OCI-LY3 (cell line): ENCODE measurements around the gene SLC38A7.
"Not testable (repeated sequence)": the region's sequence is repeated elsewhere in the genome, so short reads cannot be mapped to it uniquely, and the experiment has no call there.

Experiments used
- CTCF ChIP-seq: fragments of 200-600, 300-600 bp; sonication (generic); IDR thresholded peaks from 2 replicates; pipeline ENCODE4 v1.5.1; 2014; ENCODE audit warnings: antibody characterized with exemption, low read length, low read depth
- EZH2phosphoT487 ChIP-seq: fragments of 200-600 bp; shearing (Covaris generic); IDR thresholded peaks from 2 replicates; pipeline ENCODE4 v1.6.1; 2018; ENCODE audit warnings: antibody characterized with exemption, mixed run types, low read depth

- not testable (repeated sequence) for TF ChIP-seq CTCF, EZH2phosphoT487
Measured at GRCh38 chr16:58637021-58637420, 47.5 kb downstream of the SLC38A7 start.
